NOMO-1 treated with dmso at 0.1 percent for 144 hours (cell line): ENCODE data around the gene RDH14.

ENCODE experiments used
- DNase-seq: peaks from one replicate; lab custom pipeline; 2025; ENCODE audit not compliant: unreplicated experiment; lab: John Stamatoyannopoulos, UW

RDH14 gene

GRCh38 chr2:18525236-18525635 lies 35.2 kb downstream of the RDH14 start:
- DNase-seq = no peak

- DNase-seq = no peak
These were observed 37.8 kb downstream of the RDH14 start for GRCh38 chr2:18522484-18523146.

GRCh38 chr2:18520451-18521425 lies 39.7 kb downstream of the RDH14 start:
- DNase-seq = peak; percentile 3

- no peak for DNase-seq
These were observed 40.5 kb downstream of the RDH14 start for GRCh38 chr2:18519914-18520450.

GRCh38 chr2:18518116-18519111 lies 42.0 kb downstream of the RDH14 start:
- DNase-seq = no peak

- DNase-seq = no peak
These were observed 43.1 kb downstream of the RDH14 start for GRCh38 chr2:18517386-18517785.

- DNase-seq = no peak
These were observed 44.3 kb downstream of the RDH14 start for GRCh38 chr2:18516112-18516511.

GRCh38 chr2:18514526-18515461 lies 45.7 kb downstream of the RDH14 start:
- no peak for DNase-seq

- no peak for DNase-seq
These were observed 49.7 kb downstream of the RDH14 start for GRCh38 chr2:18510775-18511174.

- DNase-seq = no peak
These were observed 53.5 kb downstream of the RDH14 start for GRCh38 chr2:18506883-18507509.

- DNase-seq = no peak
These were observed 54.6 kb downstream of the RDH14 start for GRCh38 chr2:18505703-18506341.
